ENCODE data around the gene C3. TPM values are rescaled to one million over a fixed set of nuclear protein-coding genes. Genes with fewer than 3 reads are reported as not detected.

Gene C3
- total and polyA plus RNA-seq, 2 of the 13 experiments (the other 11 are each of a cell fraction or from before 2014, with no cell fraction given), result 1,455 to 6,272 TPM

- H4K20me1 ChIP-seq (ENCODE audit: insufficient read depth, low read length), result no peaks in the 10 kb centered on the region
- BruUV-seq (replicated peaks), result no TSS peak
- H3K4me1 ChIP-seq (ENCODE audit: insufficient read depth, low read length), result no peaks in the 10 kb centered on the region
- CTCF ChIA-PET (ENCODE audit: low intra/inter-chr PET ratio, low total read pairs), result interaction anchor here (0.7 to 3.1 kb wide), 6 partner anchors 114 to 232 kb away, joined by 3 to 24 read pairs (median 4); partner anchors contain the start of gene DENND1C
- no peaks in the 10 kb centered on the region for H3K9me3 ChIP-seq (ENCODE audit: low read length)
- no peaks in the 10 kb centered on the region for H3K36me3 ChIP-seq (replicated peaks in 1 of 2; ENCODE audit: control insufficient read depth in 1 of 2, insufficient read depth in 2 of 2, low read length in 2 of 2)
- DNase-seq (ENCODE audit: low spot score) (peak; percentile 66), ATAC-seq (no peak; the same call in 2 of the 3 replicates), FAIRE-seq (peak; percentile 74)
- H2AFZ ChIP-seq (ENCODE audit: low read length), result no peak overlapping the region
- H3K79me2 ChIP-seq (ENCODE audit: insufficient read depth, low read length), result no peaks in the 10 kb centered on the region
- in situ Hi-C loops (cut with HindIII; ENCODE audit: extremely low pct_ligation_motif_present, low pct_unique_long_range_greater_than_20kb), result loop anchor here (5.0 to 25.0 kb wide), 2 partner anchors 115 to 230 kb away; no protein-coding TSS in a partner anchor
- intact Hi-C loops (cut with micrococcal nuclease; ENCODE audit: unreplicated experiment), result loop anchor here (2.0 kb wide), 2 partner anchors 115 to 231 kb away; no protein-coding TSS in a partner anchor
- no peak overlapping the region for H3K27ac ChIP-seq (ENCODE audit: extremely low read length, insufficient read depth, low read length)
- WGBS (ENCODE audit: low lambda C conversion rate), result 41% methylated on average over 12 of the region's 12 CpGs
- H3K9ac ChIP-seq (ENCODE audit: insufficient read depth, low read depth, low read length), result no peak overlapping the region
- POLR2A ChIA-PET, result no interaction called here
- H3K4me3 ChIP-seq (replicated peaks in 1 of 3; ENCODE audit: insufficient read depth in 1 of 3, low read depth in 2 of 3, low read length in 3 of 3), result no peak overlapping the region
- H3K4me2 ChIP-seq (ENCODE audit: low read depth, low read length), result no peak overlapping the region
- H3K27me3 ChIP-seq (ENCODE audit: control insufficient read depth in 1 of 2, insufficient read depth in 2 of 2, low read length in 2 of 2), result no peaks in the 10 kb centered on the region; a peak in 1 of 5 replicates
- no peak for TF ChIP-seq NCOA1 (CRISPR knock-in tag; IDR thresholded peaks at IDR 0.05)
- no peak for TF ChIP-seq NAIF1 (CRISPR knock-in tag; IDR thresholded peaks at IDR 0.05; ENCODE audit: borderline replicate concordance)
- TF ChIP-seq, protein P1, sequence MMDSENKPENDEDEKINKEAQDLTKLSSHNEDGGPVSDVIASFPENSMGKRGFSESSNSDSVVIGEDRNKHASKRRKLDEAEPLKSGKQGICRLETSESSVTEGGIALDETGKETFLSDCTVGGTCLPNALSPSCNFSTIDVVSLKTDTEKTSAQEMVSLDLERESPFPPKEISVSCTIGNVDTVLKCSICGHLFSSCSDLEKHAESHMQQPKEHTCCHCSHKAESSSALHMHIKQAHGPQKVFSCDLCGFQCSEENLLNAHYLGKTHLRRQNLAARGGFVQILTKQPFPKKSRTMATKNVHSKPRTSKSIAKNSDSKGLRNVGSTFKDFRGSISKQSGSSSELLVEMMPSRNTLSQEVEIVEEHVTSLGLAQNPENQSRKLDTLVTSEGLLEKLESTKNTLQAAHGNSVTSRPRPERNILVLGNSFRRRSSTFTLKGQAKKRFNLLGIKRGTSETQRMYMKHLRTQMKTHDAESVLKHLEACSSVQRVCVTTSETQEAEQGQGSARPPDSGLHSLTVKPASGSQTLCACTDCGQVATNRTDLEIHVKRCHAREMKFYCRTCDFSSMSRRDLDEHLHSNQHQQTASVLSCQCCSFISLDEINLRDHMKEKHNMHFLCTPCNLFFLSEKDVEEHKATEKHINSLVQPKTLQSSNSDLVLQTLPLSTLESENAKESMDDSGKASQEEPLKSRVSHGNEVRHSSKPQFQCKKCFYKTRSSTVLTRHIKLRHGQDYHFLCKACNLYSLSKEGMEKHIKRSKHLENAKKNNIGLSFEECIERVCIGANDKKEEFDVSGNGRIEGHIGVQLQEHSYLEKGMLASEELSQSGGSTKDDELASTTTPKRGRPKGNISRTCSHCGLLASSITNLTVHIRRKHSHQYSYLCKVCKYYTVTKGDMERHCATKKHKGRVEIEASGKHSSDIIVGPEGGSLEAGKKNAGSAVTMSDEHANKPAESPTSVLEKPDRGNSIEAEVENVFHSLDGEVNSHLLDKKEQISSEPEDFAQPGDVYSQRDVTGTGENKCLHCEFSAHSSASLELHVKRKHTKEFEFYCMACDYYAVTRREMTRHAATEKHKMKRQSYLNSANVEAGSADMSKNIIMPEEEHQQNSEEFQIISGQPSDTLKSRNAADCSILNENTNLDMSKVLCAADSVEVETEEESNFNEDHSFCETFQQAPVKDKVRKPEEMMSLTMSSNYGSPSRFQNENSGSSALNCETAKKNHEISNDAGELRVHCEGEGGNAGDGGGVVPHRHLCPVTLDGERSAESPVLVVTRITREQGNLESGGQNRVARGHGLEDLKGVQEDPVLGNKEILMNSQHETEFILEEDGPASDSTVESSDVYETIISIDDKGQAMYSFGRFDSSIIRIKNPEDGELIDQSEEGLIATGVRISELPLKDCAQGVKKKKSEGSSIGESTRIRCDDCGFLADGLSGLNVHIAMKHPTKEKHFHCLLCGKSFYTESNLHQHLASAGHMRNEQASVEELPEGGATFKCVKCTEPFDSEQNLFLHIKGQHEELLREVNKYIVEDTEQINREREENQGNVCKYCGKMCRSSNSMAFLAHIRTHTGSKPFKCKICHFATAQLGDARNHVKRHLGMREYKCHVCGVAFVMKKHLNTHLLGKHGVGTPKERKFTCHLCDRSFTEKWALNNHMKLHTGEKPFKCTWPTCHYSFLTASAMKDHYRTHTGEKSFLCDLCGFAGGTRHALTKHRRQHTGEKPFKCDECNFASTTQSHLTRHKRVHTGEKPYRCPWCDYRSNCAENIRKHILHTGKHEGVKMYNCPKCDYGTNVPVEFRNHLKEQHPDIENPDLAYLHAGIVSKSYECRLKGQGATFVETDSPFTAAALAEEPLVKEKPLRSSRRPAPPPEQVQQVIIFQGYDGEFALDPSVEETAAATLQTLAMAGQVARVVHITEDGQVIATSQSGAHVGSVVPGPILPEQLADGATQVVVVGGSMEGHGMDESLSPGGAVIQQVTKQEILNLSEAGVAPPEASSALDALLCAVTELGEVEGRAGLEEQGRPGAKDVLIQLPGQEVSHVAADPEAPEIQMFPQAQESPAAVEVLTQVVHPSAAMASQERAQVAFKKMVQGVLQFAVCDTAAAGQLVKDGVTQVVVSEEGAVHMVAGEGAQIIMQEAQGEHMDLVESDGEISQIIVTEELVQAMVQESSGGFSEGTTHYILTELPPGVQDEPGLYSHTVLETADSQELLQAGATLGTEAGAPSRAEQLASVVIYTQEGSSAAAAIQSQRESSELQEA (CRISPR knock-in tag; IDR thresholded peaks at IDR 0.05; ENCODE audit: not compliant biosample characterization), result no peak
- TF ChIP-seq, protein P2, sequence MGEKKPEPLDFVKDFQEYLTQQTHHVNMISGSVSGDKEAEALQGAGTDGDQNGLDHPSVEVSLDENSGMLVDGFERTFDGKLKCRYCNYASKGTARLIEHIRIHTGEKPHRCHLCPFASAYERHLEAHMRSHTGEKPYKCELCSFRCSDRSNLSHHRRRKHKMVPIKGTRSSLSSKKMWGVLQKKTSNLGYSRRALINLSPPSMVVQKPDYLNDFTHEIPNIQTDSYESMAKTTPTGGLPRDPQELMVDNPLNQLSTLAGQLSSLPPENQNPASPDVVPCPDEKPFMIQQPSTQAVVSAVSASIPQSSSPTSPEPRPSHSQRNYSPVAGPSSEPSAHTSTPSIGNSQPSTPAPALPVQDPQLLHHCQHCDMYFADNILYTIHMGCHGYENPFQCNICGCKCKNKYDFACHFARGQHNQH (CRISPR knock-in tag; IDR thresholded peaks at IDR 0.05), result no peak
- TF ChIP-seq NCOA2 (CRISPR knock-in tag; IDR thresholded peaks at IDR 0.05), result no peak
- no peak for TF ChIP-seq SP1 (IDR thresholded peaks at IDR 0.05)
- no peak for TF ChIP-seq SP1 (CRISPR knock-in tag; IDR thresholded peaks at IDR 0.05)
- peak; percentile 63 for TF ChIP-seq STAG1 (CRISPR knock-in tag; IDR thresholded peaks at IDR 0.05)
- no peak for TF ChIP-seq HCFC1 (IDR thresholded peaks at IDR 0.05; ENCODE audit: low read depth, low read length)
- no peak for TF ChIP-seq MIXL1 (CRISPR knock-in tag; IDR thresholded peaks at IDR 0.05)
- TF ChIP-seq ZNF468 (CRISPR knock-in tag; IDR thresholded peaks at IDR 0.05), result no peak
- no peak for TF ChIP-seq ZFX (CRISPR knock-in tag; IDR thresholded peaks at IDR 0.05; ENCODE audit: low read depth)
- TF ChIP-seq, protein P3, sequence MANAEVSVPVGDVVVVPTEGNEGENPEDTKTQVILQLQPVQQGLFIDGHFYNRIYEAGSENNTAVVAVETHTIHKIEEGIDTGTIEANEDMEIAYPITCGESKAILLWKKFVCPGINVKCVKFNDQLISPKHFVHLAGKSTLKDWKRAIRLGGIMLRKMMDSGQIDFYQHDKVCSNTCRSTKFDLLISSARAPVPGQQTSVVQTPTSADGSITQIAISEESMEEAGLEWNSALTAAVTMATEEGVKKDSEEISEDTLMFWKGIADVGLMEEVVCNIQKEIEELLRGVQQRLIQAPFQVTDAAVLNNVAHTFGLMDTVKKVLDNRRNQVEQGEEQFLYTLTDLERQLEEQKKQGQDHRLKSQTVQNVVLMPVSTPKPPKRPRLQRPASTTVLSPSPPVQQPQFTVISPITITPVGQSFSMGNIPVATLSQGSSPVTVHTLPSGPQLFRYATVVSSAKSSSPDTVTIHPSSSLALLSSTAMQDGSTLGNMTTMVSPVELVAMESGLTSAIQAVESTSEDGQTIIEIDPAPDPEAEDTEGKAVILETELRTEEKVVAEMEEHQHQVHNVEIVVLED (CRISPR knock-in tag; IDR thresholded peaks at IDR 0.05; ENCODE audit: borderline replicate concordance), result no peak
- no peak for TF ChIP-seq ARNT2 (CRISPR knock-in tag; IDR thresholded peaks at IDR 0.05; ENCODE audit: low read depth)
Observed at GRCh38 chr19:6632002-6632621, 88.3 kb downstream of the C3 start.
